Measurements from ENCODE around the gene LEKR1. TPM values are rescaled to one million over a fixed set of nuclear protein-coding genes. Genes with fewer than 3 reads are reported as not detected.

The LEKR1 gene
- total RNA-seq, 1 donor from 2014 or later = 0.52 TPM

Small RNA genes lying within 50 kb of the gene (small RNA-seq; reads per million reads assigned to genes)
- not detected for gene KLF3P2

Other genes with a start within 250 kb of the LEKR1 start
- 15.7 TPM for gene TIPARP, start 151.8 kb upstream of the LEKR1 start, total RNA-seq

All from skeletal muscle tissue (tissue), 2 donors.